GM12873 (cell line): ENCODE data around the gene NRG3.

Source experiments
- TF ChIP-seq, protein P1 (sequence below): IDR thresholded peaks from 2 replicates; pipeline ENCODE4 v1.5.1; 2012; ENCODE audit warnings: low read depth, mild to moderate bottlenecking, moderate library complexity, low read length, control low read depth; ENCODE audit not compliant: insufficient read depth; ENCODE audit errors: missing control alignments

Gene NRG3

DNA sequence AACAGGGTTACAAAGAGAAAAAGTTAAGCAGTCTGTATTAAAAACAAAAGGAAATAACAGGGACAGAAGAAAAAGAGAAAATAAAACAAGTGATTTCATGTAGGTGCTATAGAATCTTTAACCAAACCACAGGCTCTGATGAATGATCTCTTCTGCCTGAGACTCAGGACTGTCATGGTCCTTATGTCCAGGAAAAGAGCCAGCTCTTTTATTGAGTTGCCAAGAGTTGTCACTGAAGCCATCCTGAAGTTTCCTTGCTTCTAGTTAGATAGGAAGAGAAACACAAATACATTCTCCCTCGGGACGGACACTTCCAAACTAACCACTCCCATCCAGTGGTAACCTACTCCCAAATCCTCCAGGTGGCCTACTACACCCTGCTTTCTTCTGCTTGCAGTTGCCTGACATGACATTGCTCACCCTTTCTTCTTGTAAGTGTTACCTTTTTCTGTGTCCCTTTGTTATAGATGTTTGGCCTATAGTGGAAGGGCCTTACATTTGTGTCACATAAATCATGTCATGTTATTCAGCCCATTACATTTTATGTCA, 346.7 kb downstream of the NRG3 start:
- TF ChIP-seq, protein P1, sequence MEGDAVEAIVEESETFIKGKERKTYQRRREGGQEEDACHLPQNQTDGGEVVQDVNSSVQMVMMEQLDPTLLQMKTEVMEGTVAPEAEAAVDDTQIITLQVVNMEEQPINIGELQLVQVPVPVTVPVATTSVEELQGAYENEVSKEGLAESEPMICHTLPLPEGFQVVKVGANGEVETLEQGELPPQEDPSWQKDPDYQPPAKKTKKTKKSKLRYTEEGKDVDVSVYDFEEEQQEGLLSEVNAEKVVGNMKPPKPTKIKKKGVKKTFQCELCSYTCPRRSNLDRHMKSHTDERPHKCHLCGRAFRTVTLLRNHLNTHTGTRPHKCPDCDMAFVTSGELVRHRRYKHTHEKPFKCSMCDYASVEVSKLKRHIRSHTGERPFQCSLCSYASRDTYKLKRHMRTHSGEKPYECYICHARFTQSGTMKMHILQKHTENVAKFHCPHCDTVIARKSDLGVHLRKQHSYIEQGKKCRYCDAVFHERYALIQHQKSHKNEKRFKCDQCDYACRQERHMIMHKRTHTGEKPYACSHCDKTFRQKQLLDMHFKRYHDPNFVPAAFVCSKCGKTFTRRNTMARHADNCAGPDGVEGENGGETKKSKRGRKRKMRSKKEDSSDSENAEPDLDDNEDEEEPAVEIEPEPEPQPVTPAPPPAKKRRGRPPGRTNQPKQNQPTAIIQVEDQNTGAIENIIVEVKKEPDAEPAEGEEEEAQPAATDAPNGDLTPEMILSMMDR: no peak

DNA sequence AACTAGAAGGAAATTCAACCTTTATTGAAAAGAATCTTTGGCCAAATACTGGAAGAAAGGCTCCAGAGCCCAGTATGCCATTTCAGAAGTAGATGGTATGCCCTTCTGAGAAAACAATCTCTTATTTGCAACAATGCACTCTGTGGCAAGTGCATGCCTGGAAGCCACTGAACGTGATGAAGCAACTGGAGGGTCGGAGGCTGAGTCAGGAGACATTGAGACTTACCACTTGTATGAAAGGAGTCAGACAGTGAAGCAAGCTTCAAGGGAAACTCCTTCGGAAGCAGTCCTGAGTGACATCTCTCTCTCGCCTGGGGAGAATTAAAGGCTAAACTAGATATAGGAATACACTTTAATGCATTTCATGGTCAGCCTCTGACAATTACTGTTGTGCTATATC, 353.7 kb downstream of the NRG3 start:
- TF ChIP-seq, protein P1: no peak

DNA sequence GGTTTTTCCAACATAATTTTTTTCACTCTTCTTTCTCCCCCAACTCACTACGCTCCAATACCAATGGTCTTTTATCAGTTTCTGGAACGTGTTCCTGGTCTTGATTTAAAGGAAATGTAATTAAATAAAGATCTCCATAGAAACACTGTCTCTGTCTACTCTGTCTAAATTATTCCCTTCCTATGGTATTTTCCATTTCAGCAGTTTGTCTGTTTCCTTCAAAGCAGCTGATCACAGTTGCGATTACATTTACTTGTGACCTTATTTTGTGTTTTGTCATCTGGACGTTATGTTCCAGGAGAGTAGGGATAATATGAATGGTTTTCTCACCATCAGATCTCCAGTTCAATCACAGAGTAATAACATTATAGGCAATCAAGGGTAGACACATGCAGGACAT, 359.2 kb downstream of the NRG3 start:
- TF ChIP-seq, protein P1: no peak

GRCh38 chr10:82236084-82236731, 361.2 kb downstream of the NRG3 start:
- TF ChIP-seq, protein P1: no peak

- TF ChIP-seq, protein P1: no peak
Measured at GRCh38 chr10:82238291-82238690, 363.3 kb downstream of the NRG3 start.

DNA sequence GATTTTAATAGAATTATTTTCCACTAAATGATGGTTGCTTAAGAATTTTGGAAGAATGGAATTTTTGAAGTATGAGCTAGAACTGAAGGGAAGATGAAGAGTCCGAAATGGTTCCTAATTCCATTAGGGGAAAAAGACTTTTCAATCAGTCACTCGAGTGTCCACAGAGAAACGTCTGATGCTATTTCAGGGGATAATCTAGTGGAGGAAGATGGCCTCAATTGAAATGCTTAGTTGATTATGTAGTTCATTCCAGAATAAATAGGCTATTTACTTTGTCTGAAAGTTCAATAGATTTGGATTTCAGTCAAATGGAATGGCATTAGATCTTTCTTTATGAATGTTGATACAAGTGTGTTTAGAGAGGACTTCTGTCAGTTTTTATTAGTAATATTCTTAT, 365.4 kb downstream of the NRG3 start:
- TF ChIP-seq, protein P1: no peak

- TF ChIP-seq, protein P1: no peak
Measured at GRCh38 chr10:82242778-82243177, 367.8 kb downstream of the NRG3 start.
